Endothelial cell of umbilical vein (primary cell): ENCODE results near the gene ANXA6. TPM values are rescaled to one million over a fixed set of nuclear protein-coding genes. Genes with fewer than 3 reads are reported as not detected.

ENCODE experiments used
- BruUV-seq: library from RNA; stranded (reverse); fragments of 400-500 nt; replicated peaks from 2 replicates; lab custom pipeline; 2021; lab: Mats Ljungman, UMichigan
- CTCF ChIA-PET: fragments of 300-600, 350-600 bp; sonication (Branson Sonifier 250); formaldehyde crosslinking; loops from one replicate; lab custom pipeline; 2021; ENCODE audit warnings: antibody characterized with exemption, inconsistent platforms; lab: Charles Lee
- POLR2A ChIA-PET: fragments of 300-600, 350-600 bp; sonication (Branson Sonifier 250); formaldehyde crosslinking; loops from one replicate; lab custom pipeline; 2021; ENCODE audit warnings: antibody characterized with exemption, inconsistent platforms; lab: Charles Lee
- DNase-seq: peaks from one replicate; pipeline ENCODE4 v3.0.0-alpha.2; 2011; ENCODE audit warnings: low read depth, low spot score
- FAIRE-seq: peaks from 2 replicates; lab custom pipeline; 2011; peaks lifted over from hg19 to GRCh38; lab: Jason Lieb, UNC
- H2AFZ ChIP-seq: 2 replicates; pipeline ENCODE4 v1.6.0; 2012; ENCODE audit warnings: low read depth, low read length, control low read depth, inconsistent platforms
- H3K27ac ChIP-seq: 2 replicates; pipeline ENCODE4 v1.5.1; 2011; ENCODE audit warnings: low read depth, mild to moderate bottlenecking, control low read depth, low read length, moderate library complexity; ENCODE audit not compliant: insufficient read depth
- H3K27me3 ChIP-seq, 2 experiments: 2 replicates each; pipeline versions ENCODE4 v1.6.0 to v1.6.1; 2011; ENCODE audit warnings: low read length in 2 of 2, mixed read lengths in 1 of 2; ENCODE audit not compliant: control insufficient read depth in 2 of 2, insufficient read depth in 2 of 2
- H3K36me3 ChIP-seq, 2 experiments: 2 replicates in 1 of 2; 3 replicates in 1 of 2; pipeline ENCODE4 v1.5.1; 2011; ENCODE audit warnings: low read length in 2 of 2, mild to moderate bottlenecking in 1 of 2, moderate library complexity in 1 of 2; ENCODE audit not compliant: control insufficient read depth in 2 of 2, insufficient read depth in 2 of 2; ENCODE audit errors: extremely low read depth in 1 of 2
- H3K4me1 ChIP-seq: 3 replicates; pipeline ENCODE4 v1.5.1; 2011; ENCODE audit warnings: mild to moderate bottlenecking, low read length; ENCODE audit not compliant: control insufficient read depth, insufficient read depth; ENCODE audit errors: extremely low read depth
- H3K4me2 ChIP-seq: 2 replicates; pipeline ENCODE4 v1.6.1; 2011; ENCODE audit warnings: low read length, control low read depth, mixed read lengths; ENCODE audit not compliant: insufficient read depth
- H3K4me3 ChIP-seq, 3 experiments: fragments of 200-600 bp in 1 of 3; sonication (generic), shearing (Covaris generic) in 1 of 3; replicated peaks in 1 of 3; 2 replicates each; pipeline ENCODE4 v1.5.1; 2011 to 2016; ENCODE audit warnings: control low read depth in 3 of 3, low read length in 3 of 3, mild to moderate bottlenecking in 2 of 3, inconsistent platforms in 1 of 3, low read depth in 1 of 3, moderate library complexity in 1 of 3; ENCODE audit not compliant: insufficient read depth in 1 of 3
- H3K79me2 ChIP-seq: 2 replicates; pipeline ENCODE4 v1.6.0; 2012; ENCODE audit warnings: low read length, inconsistent platforms; ENCODE audit not compliant: control insufficient read depth, insufficient read depth
- H3K9ac ChIP-seq: replicated peaks from 2 replicates; pipeline ENCODE3; 2011; ENCODE audit warnings: low read length, control low read depth; ENCODE audit not compliant: insufficient read depth; ENCODE audit errors: extremely low read depth
- H3K9me1 ChIP-seq: replicated peaks from 3 replicates; pipeline ENCODE4 v1.6.0; 2011; ENCODE audit warnings: mild to moderate bottlenecking, low read length; ENCODE audit not compliant: control insufficient read depth, insufficient read depth; ENCODE audit errors: extremely low read depth
- H3K9me3 ChIP-seq: replicated peaks from 2 replicates; pipeline ENCODE4 v1.5.1; 2012; ENCODE audit warnings: low read length, inconsistent platforms; ENCODE audit not compliant: control insufficient read depth, insufficient read depth
- H4K20me1 ChIP-seq: replicated peaks from 2 replicates; pipeline ENCODE3; 2011; ENCODE audit warnings: mild to moderate bottlenecking, low read length; ENCODE audit not compliant: control insufficient read depth, insufficient read depth; ENCODE audit errors: extremely low read depth
- CTCF ChIP-seq, 2 donors: IDR thresholded peaks; 1 replicate in 1 of 2; 2 replicates in 1 of 2; pipeline ENCODE4 v1.5.1; 2011; ENCODE audit warnings: low read length in 2 of 2, mild to moderate bottlenecking in 2 of 2, moderate library complexity in 2 of 2, control low read depth in 1 of 2, inconsistent platforms in 1 of 2, low read depth in 1 of 2; ENCODE audit not compliant: insufficient read depth in 1 of 2; ENCODE audit errors: extremely low read depth in 1 of 2
- EZH2 ChIP-seq: IDR thresholded peaks from 2 replicates; pipeline ENCODE4 v1.6.1; 2012; ENCODE audit warnings: borderline replicate concordance, low read depth, mild to moderate bottlenecking, moderate library complexity, low read length, inconsistent platforms; ENCODE audit not compliant: severe bottlenecking
- FOS ChIP-seq: IDR thresholded peaks from 2 replicates; pipeline ENCODE4 v1.6.1; 2011; ENCODE audit warnings: mild to moderate bottlenecking, low read length, moderate library complexity, borderline replicate concordance; ENCODE audit not compliant: insufficient read depth
- GATA2 ChIP-seq: IDR thresholded peaks from 2 replicates; pipeline ENCODE4 v1.7.0; 2011; ENCODE audit warnings: low read depth, mild to moderate bottlenecking, moderate library complexity, mixed read lengths, low read length; ENCODE audit not compliant: insufficient read length, insufficient read depth
- JUN ChIP-seq: IDR thresholded peaks from 2 replicates; pipeline ENCODE4 v1.6.1; 2011; ENCODE audit warnings: borderline replicate concordance, low read depth; ENCODE audit not compliant: insufficient read length, insufficient read depth
- MYC ChIP-seq: IDR thresholded peaks from one replicate; pipeline ENCODE4 v1.6.1; 2011; ENCODE audit warnings: mild to moderate bottlenecking, low read depth, low read length
- POLR2A ChIP-seq: IDR thresholded peaks from 2 replicates; pipeline ENCODE4 v1.6.1; 2012; ENCODE audit warnings: low read depth, mild to moderate bottlenecking, control low read depth, low read length
- POLR2AphosphoS5 ChIP-seq: IDR thresholded peaks from 2 replicates; pipeline ENCODE4 v1.6.1; 2012; ENCODE audit warnings: low read depth, mild to moderate bottlenecking, control low read depth, low read length, moderate library complexity; ENCODE audit not compliant: insufficient read depth
- dilution Hi-C: fragments of 300-500 bp; cut with MboI; formaldehyde crosslinking; loops from one replicate; pipeline ENCODE4 v1.15.0; 2019; ENCODE audit warnings: low sequenced_read_pairs; ENCODE audit not compliant: extremely low pct_ligation_motif_present
- intact Hi-C: fragments of 100-400 bp; cut with micrococcal nuclease; formaldehyde crosslinking; loops from one replicate; pipeline ENCODE4 v1.10.0; 2022
- polyA plus RNA-seq, 4 experiments: library from polyadenylated mRNA; depleted of rRNA in 3 of 4; stranded (reverse) in 3 of 4; unstranded in 1 of 4; fragments of >200 nt; gene quantifications; 2 replicates each; pipeline versions ENCODE4 v1.2.1 to v1.2.3, GENCODE V29; 2011 to 2012; ENCODE audit warnings: missing spikeins in 1 of 4
- total RNA-seq: library from RNA; stranded (reverse); gene quantifications from 2 replicates; pipeline ENCODE4 v1.2.3, GENCODE V29; 2021
- TF ChIP-seq, protein P1 (sequence below): IDR thresholded peaks from 2 replicates; pipeline ENCODE4 v1.6.1; 2011; ENCODE audit not compliant: insufficient read depth, insufficient read length

Gene ANXA6
- total and polyA plus RNA-seq, 2 donors (not counting 3 experiments of a cell fraction or from before 2014, with no cell fraction given) = 195 to 266 TPM

DNA sequence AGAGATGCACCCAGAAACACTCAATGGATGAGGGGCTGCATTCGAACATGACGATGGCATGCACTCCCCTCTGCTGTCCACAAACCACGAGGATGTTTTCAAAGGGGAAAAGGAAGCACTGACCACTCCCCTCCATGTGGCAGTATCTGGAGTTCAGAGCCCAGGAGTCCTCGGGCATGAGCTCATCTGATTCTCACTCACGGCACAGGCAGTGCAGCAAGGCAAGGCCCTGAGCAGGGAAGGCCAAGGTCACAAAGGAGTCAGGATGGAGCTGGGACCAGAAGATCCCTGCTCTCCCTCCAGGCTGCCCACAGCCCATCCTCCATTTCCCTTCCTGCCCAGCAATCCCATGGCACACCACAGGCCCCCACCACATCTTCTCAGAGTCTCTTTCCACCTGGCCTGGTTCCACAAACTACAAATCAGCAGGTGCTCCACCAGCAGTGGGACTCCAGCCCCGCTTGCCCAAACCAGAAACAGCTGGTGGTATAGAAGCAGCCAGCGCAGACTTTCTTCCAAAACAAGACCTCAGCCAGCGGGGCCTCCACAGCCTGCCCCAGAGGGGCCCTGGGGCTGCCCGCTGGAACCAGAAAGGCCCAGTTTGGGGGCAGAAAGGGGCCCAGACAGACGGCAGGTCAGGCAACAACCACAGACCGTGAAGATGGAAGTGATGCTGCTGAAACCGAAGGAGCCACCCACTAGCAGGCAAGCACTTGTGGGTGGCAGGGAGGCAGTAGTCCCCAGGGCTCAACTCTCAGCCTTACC, 89.0 kb downstream of the ANXA6 start:
- no peak overlapping the region for H3K4me2 ChIP-seq
- H4K20me1 ChIP-seq = no peaks in the 10 kb centered on the region
- no peaks in the 10 kb centered on the region for H3K36me3 ChIP-seq

More for the DNA sequence above, 89.0 kb downstream of the ANXA6 start:
- intact Hi-C loops = no loop called here
- no TSS peak for BruUV-seq
- H2AFZ ChIP-seq = no peak overlapping the region
- H3K27ac ChIP-seq = peak overlapping the region; percentile 52
- peaks cover 27% of the 10 kb centered on the region for H3K4me1 ChIP-seq
- ChIA-PET CTCF (interaction anchor here (1.4 to 5.0 kb wide), 2 partner anchors 17 to 46 kb away, joined by 6 to 32 read pairs; no protein-coding TSS in a partner anchor), POLR2A (no interaction called here)
- FAIRE-seq = no peak
- H3K9ac ChIP-seq = no peak overlapping the region
- H3K9me1 ChIP-seq = no peaks in the 10 kb centered on the region
- DNase-seq = no peak
- no peaks in the 10 kb centered on the region for H3K9me3 ChIP-seq
- peaks cover 28% of the 10 kb centered on the region for H3K79me2 ChIP-seq
- dilution Hi-C loops = no loop called here
- H3K27me3 ChIP-seq = no peaks in the 10 kb centered on the region
- H3K4me3 ChIP-seq = no peak overlapping the region
- no peak for TF ChIP-seq POLR2AphosphoS5
- no peak for TF ChIP-seq JUN
- TF ChIP-seq, protein P1, sequence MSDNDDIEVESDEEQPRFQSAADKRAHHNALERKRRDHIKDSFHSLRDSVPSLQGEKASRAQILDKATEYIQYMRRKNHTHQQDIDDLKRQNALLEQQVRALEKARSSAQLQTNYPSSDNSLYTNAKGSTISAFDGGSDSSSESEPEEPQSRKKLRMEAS = no peak
- no peak for TF ChIP-seq FOS
- no peak for TF ChIP-seq CTCF (IDR thresholded peaks at IDR 0.05; ENCODE audit: extremely low read depth in 1 of 2, insufficient read depth in 1 of 2, low read depth in 1 of 2, low read length in 2 of 2)
- TF ChIP-seq GATA2 = no peak
- TF ChIP-seq POLR2A = no peak
- TF ChIP-seq EZH2 = no peak
- no peak for TF ChIP-seq MYC
